Measurements from ENCODE around the gene IRS1.

DNA sequence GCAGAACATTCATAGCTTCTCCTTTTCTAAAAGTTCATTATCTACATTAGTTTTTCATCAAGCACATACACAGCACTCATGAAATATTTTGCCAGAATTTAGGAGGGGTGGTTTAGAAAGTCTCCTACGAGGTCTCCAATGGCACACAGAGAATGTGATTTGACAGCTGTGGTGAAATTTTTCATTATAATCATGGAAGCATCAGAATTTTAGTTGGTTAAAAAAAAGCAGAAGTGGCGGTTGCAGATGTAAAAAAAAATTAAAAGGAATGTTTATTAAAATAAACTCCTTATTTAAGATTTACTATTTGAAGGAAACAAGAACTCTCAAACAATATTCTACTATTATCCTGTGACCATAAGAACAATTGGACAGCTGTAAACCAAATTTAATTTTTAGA, 25.4 kb upstream of the IRS1 start:
- TF ChIP-seq, protein P1, sequence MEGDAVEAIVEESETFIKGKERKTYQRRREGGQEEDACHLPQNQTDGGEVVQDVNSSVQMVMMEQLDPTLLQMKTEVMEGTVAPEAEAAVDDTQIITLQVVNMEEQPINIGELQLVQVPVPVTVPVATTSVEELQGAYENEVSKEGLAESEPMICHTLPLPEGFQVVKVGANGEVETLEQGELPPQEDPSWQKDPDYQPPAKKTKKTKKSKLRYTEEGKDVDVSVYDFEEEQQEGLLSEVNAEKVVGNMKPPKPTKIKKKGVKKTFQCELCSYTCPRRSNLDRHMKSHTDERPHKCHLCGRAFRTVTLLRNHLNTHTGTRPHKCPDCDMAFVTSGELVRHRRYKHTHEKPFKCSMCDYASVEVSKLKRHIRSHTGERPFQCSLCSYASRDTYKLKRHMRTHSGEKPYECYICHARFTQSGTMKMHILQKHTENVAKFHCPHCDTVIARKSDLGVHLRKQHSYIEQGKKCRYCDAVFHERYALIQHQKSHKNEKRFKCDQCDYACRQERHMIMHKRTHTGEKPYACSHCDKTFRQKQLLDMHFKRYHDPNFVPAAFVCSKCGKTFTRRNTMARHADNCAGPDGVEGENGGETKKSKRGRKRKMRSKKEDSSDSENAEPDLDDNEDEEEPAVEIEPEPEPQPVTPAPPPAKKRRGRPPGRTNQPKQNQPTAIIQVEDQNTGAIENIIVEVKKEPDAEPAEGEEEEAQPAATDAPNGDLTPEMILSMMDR (IDR thresholded peaks at IDR 0.05; ENCODE audit: low read depth, low read length): no peak
- TF ChIP-seq EZH2phosphoT487 (IDR thresholded peaks at IDR 0.05; ENCODE audit: low read depth): no peak
